Measurements from ENCODE around the gene UNC13D.

GRCh38 chr17:75885431-75885830 is 41.2 kb upstream of the UNC13D start:
- TF ChIP-seq POLR2A (IDR thresholded peaks at IDR 0.05) (no peak), CTCF (IDR thresholded peaks at IDR 0.05) (no peak), EP300 (IDR thresholded peaks at IDR 0.05) (no peak)

Measured in sigmoid colon (tissue), 4 donors.